HEK293T (cell line): Measurements from ENCODE around the gene POLR1A.

ENCODE experiments used
- CTCF ChIA-PET: fragments of 350-600 bp; formaldehyde crosslinking; extraction: SDS; loops from one replicate; lab custom pipeline; 2021; ENCODE audit warnings: antibody characterized with exemption, inconsistent platforms; lab: Yijun Ruan, JAX
- POLR2A ChIA-PET: fragments of 350-600 bp; formaldehyde crosslinking; extraction: SDS; loops from one replicate; lab custom pipeline; 2020; ENCODE audit warnings: antibody characterized with exemption, inconsistent platforms; lab: Yijun Ruan, JAX
- DNase-seq: peaks from one replicate; pipeline ENCODE4 v3.0.0; 2012; ENCODE audit warnings: mixed read lengths; ENCODE audit errors: extremely low spot score
- ARNT ChIP-seq: fragments of 450-650 bp; IDR thresholded peaks from 2 replicates; pipeline ENCODE4 v1.6.1; 2017; ENCODE audit warnings: mild to moderate bottlenecking
- BHLHE40 ChIP-seq: fragments of 450-650 bp; IDR thresholded peaks from 2 replicates; pipeline ENCODE4 v1.6.1; 2016; ENCODE audit warnings: mild to moderate bottlenecking, moderate library complexity, borderline replicate concordance
- CTBP1 ChIP-seq: fragments of 450-650 bp; IDR thresholded peaks from 2 replicates; pipeline ENCODE4 v1.6.1; 2016; ENCODE audit warnings: borderline replicate concordance
- ELF4 ChIP-seq: fragments of 450-650 bp; IDR thresholded peaks from 2 replicates; pipeline ENCODE4 v1.6.1; 2017; ENCODE audit warnings: antibody characterized with exemption
- FOXA1 ChIP-seq: fragments of 450-650 bp; IDR thresholded peaks from 2 replicates; pipeline ENCODE4 v1.6.1; 2016; ENCODE audit warnings: mild to moderate bottlenecking
- FOXK2 ChIP-seq: fragments of 450-650 bp; IDR thresholded peaks from 2 replicates; pipeline ENCODE4 v1.6.1; 2016; ENCODE audit warnings: mild to moderate bottlenecking
- FOXM1 ChIP-seq: fragments of 450-650 bp; IDR thresholded peaks from 2 replicates; pipeline ENCODE4 v1.6.1; 2017; ENCODE audit warnings: mild to moderate bottlenecking, borderline replicate concordance
- HDGF ChIP-seq: fragments of 450-650 bp; IDR thresholded peaks from 2 replicates; pipeline ENCODE4 v1.6.1; 2017; ENCODE audit warnings: antibody characterized with exemption, borderline replicate concordance
- L3MBTL2 ChIP-seq: fragments of 450-650 bp; conservative IDR thresholded peaks from 2 replicates; pipeline ENCODE4 v1.6.1; 2016; ENCODE audit warnings: mild to moderate bottlenecking
- LEF1 ChIP-seq: fragments of 450-650 bp; IDR thresholded peaks from 2 replicates; pipeline ENCODE4 v1.6.1; 2017; ENCODE audit warnings: mild to moderate bottlenecking, borderline replicate concordance
- NFRKB ChIP-seq: fragments of 450-650 bp; IDR thresholded peaks from 2 replicates; pipeline ENCODE4 v1.6.1; 2016; ENCODE audit warnings: mild to moderate bottlenecking, moderate library complexity
- SP1 ChIP-seq: fragments of 450-650 bp; IDR thresholded peaks from 2 replicates; pipeline ENCODE4 v1.6.1; 2017
- SUZ12 ChIP-seq: fragments of 450-650 bp; IDR thresholded peaks from 2 replicates; pipeline ENCODE4 v1.6.1; 2016; ENCODE audit warnings: mild to moderate bottlenecking
- TARDBP ChIP-seq: fragments of 450-650 bp; IDR thresholded peaks from 2 replicates; pipeline ENCODE4 v1.6.1; 2016
- ZNF384 ChIP-seq: fragments of 450-650 bp; IDR thresholded peaks from 2 replicates; pipeline ENCODE4 v1.6.1; 2016
- TF ChIP-seq, protein P1 (sequence below): fragments of 450-650 bp; IDR thresholded peaks from 2 replicates; pipeline ENCODE4 v1.6.1; 2016

POLR1A gene

GRCh38 chr2:86105252-86105968, at the start of gene POLR1A:
Gene POLR1A, minus strand, starts transcription at chr2:86105886. Its CDS starts 110 bp downstream, at chr2:86105776.
- peak; percentile 81 for DNase-seq
- POLR2A ChIA-PET, result interaction anchor here (0.5 to 1.9 kb wide), 11 partner anchors 10 to 297 kb away, joined by 3 to 10 read pairs (median 3); partner anchors contain the start of gene IMMT
- CTCF ChIA-PET, result no interaction called here
- TF ChIP-seq L3MBTL2 (peak; percentile 72), NFRKB (no peak), CTBP1 (no peak), ELF4 (no peak), FOXK2 (no peak), SUZ12 (peak; percentile 91), BHLHE40 (no peak), ARNT (no peak), FOXM1 (no peak)
- TF ChIP-seq, protein P1, sequence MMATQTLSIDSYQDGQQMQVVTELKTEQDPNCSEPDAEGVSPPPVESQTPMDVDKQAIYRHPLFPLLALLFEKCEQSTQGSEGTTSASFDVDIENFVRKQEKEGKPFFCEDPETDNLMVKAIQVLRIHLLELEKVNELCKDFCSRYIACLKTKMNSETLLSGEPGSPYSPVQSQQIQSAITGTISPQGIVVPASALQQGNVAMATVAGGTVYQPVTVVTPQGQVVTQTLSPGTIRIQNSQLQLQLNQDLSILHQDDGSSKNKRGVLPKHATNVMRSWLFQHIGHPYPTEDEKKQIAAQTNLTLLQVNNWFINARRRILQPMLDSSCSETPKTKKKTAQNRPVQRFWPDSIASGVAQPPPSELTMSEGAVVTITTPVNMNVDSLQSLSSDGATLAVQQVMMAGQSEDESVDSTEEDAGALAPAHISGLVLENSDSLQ, result no peak

DNA sequence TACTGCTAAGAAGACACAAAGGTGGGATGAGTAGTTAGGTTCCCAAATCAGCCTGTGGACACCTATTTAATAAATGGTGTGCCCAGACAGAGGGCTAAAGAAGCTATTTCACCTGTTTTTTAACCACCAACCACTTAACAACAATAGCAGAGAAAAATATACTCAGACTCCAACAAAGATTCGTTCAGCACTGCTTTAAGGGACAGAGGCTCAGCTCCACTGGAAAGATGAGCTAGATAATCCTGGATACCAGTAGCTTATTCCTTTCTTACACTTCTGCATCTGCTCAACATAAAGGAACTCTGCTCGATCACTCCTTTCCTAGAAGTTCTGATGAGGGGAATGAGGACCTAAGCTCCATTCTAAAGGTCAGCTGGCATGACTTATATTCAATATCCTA, 44.8 kb upstream of the POLR1A start:
- CTCF ChIA-PET, result no interaction called here
- POLR2A ChIA-PET, result interaction anchor here (0.6 to 1.5 kb wide), 2 partner anchors 45 kb away, joined by 3 to 4 read pairs; partner anchors contain the start of genes IMMT, POLR1A and PTCD3
- no peak for DNase-seq
- no peak for TF ChIP-seq L3MBTL2
- TF ChIP-seq LEF1, result no peak
- TF ChIP-seq FOXK2, result no peak
- no peak for TF ChIP-seq SUZ12
- TF ChIP-seq FOXM1, result no peak

DNA sequence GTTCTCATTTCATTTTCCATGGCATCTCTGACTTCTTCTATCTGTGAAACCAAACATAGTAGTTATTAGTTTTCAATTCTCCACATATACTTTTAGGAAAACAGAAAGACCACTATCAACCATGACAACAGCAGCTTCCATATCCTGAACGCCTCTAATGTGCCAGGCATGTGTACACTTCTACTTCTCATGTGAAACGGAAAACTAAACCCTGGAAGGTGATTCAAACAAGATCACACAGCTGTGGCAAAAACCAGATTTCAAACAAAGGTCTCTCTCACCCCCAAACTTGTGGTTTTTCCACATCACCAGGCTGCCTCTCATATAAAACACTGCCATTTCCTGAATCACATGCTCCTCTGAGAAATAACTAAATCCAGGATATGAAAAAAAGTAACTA, 42.1 kb upstream of the POLR1A start:
- TF ChIP-seq FOXM1, result no peak
- no peak for TF ChIP-seq L3MBTL2
- no peak for TF ChIP-seq TARDBP
- TF ChIP-seq, protein P1, result no peak
- no peak for TF ChIP-seq FOXK2
- no peak for TF ChIP-seq BHLHE40
- TF ChIP-seq ELF4, result no peak
- ChIA-PET CTCF (no interaction called here), POLR2A (no interaction called here)
- no peak for DNase-seq

GRCh38 chr2:86143926-86144685, 38.4 kb upstream of the POLR1A start:
- POLR2A ChIA-PET, result interaction anchor here (1.4 kb wide), 1 partner anchor 51 kb away, joined by 5 read pairs; the partner anchor contains the start of gene IMMT
- CTCF ChIA-PET, result no interaction called here
- DNase-seq, result no peak
- TF ChIP-seq ZNF384 (no peak), SP1 (no peak), FOXK2 (no peak)

GRCh38 chr2:86143307-86143706, 37.6 kb upstream of the POLR1A start:
- POLR2A ChIA-PET, result interaction anchor here (1.4 kb wide), 1 partner anchor 52 kb away, joined by 5 read pairs; the partner anchor contains the start of gene IMMT
- CTCF ChIA-PET, result no interaction called here
- no peak for TF ChIP-seq CTBP1
- no peak for DNase-seq

GRCh38 chr2:86142436-86143257, 37.0 kb upstream of the POLR1A start:
- DNase-seq, result no peak
- ChIA-PET CTCF (no interaction called here), POLR2A (no interaction called here)
- TF ChIP-seq NFRKB (no peak), L3MBTL2 (no peak), SUZ12 (no peak), ELF4 (no peak), BHLHE40 (no peak), SP1 (no peak), FOXK2 (no peak), ZNF384 (no peak), FOXM1 (no peak), FOXA1 (no peak), LEF1 (no peak), HDGF (no peak), ARNT (no peak), TARDBP (no peak), CTBP1 (no peak)
- TF ChIP-seq, protein P1, result no peak
